Epithelial cell of proximal tubule (primary cell): ENCODE measurements around the gene UMODL1. TPM values are rescaled to one million over a fixed set of nuclear protein-coding genes. Genes with fewer than 3 reads are reported as not detected.

Source experiments
- DNase-seq: peaks from one replicate; pipeline ENCODE4 v3.0.0-alpha.2; 2011; ENCODE audit warnings: low read depth
- H3K4me3 ChIP-seq: 2 replicates; pipeline ENCODE4 v1.5.1; 2011; ENCODE audit warnings: low read depth, mild to moderate bottlenecking, low read length
- CTCF ChIP-seq: conservative IDR thresholded peaks from 2 replicates; pipeline ENCODE4 v1.5.1; 2012; ENCODE audit warnings: low read depth, mild to moderate bottlenecking, low read length
- total RNA-seq: library from RNA; depleted of rRNA; stranded (reverse); fragments of >200 nt; gene quantifications from 2 replicates; pipeline ENCODE4 v1.2.3, GENCODE V29; 2015

The UMODL1 gene
- total RNA-seq, 1 donor from 2014 or later: not detected

DNA sequence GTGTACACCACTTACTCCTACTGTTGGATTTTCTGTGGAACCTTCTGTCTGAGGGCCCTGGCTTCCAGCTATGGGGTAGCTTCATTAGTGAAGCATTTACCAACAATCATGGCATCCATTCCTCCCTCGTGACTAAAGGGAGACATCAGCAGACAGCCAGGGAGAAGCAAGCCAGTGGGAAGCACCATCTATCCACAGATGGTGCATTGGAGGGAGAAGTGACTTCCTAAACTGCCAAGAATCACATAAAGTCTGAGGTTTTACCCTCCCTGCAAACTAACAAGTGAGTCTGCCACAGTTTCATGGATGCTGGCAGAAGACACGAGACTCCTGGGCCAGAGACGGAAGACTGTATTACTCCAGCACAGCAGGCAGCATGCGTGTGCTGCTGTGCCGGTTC, 31.4 kb downstream of the UMODL1 start:
- H3K4me3 ChIP-seq: no peak overlapping the region
- TF ChIP-seq CTCF: no peak

DNA sequence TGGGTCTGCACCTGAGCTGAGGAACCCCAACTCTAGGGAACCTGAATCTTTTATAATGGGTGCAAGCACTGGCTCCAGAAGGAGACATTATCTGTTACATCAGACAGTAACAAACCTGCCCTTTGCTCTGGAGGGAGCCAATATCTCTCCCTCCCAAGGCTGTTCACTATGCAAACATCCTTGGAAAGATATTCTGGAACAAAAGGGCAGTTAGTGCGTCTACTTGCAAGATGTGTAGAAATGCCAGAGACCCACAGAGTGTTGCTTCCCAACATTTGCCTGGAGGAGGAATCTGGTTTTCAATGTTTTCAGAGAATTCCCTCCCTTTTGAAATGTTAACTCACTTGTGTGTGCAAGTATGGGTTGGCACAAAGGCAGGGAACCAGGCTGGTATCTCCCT, 31.9 kb downstream of the UMODL1 start:
- no peak for TF ChIP-seq CTCF
- DNase-seq: no peak
- no peak overlapping the region for H3K4me3 ChIP-seq

More for the DNA sequence above, 31.4 kb downstream of the UMODL1 start:
- no peak for DNase-seq

DNA sequence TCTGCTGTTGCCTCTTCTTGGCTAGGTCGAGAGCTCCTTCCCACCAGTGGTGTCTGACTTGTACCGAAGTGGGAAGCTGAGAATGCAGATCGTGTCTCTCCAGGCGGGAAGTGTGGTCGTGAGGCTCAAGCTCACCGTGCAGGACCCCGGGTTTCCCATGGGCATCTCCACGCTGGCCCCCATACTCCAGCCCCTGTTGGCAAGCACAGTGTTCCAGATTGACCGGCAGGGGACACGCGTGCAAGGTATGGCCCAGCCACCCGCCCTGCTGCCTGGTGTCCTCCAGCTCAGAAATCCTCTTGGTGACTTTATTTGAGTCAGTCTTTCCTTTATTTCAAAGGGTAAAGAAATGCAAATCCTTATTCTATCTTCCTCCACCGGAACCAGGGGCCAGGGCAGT, 32.7 kb downstream of the UMODL1 start:
- no peak for TF ChIP-seq CTCF
- H3K4me3 ChIP-seq: no peak overlapping the region
- no peak for DNase-seq

DNA sequence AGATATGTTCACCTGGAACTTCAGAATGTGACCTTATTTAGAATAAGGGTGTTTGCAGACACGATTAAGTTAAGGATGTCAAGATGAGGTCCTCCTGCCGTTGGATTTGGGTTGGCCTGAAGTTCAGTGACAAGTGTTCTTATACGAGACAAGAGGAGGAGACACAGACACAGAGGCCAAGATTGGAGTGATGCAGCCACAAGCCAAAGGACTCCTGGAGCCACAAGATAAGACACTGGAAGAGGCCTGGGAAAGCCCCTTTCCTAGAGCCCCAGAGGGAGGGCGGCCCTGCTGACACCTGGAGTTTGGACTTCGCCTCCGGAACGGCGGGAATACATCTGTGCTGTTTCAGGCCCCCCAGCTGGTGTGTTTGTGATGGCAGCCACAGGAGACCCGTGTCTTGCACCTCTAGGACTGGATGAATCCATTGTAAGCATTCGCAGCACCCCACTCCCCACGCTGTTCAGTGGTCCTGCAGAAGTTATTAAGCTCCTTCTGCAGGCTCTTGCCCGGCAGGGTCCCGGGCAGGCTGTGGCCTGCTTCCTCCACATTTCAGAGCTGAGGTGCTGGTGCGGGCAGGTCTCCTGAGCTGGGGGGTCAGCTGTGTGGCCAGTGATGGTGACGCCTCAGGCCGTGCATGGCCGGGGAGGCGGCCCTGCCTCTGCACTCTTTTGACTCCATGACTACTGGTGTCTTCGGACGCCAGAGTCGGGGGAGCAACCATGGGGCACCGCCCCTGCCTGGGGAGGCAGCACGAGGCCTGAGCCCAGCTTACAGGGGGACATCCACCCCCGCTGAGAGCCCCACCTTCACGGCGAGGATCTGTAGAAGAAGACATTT, 34.6 kb downstream of the UMODL1 start:
- no peak overlapping the region for H3K4me3 ChIP-seq
- TF ChIP-seq CTCF: no peak
- no peak for DNase-seq

DNA sequence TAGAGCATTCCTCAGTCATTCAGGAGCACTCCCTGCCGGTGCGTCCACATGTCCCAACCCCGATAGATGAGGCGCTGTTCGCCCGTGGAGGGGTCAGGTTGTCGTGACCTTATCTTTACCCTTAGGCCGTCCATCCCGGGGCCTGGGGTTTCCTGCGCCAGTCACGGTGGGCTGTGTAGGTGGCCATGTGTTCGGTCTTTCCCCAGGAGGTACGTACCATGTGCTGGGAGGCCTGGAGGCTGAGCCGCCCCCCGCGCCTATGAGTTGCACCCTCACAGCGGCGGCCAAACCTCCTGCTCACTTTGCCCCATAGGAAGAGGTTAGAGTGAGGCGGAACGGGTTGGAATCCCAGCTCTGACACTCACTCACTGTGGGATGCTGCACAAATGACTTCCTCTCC, 35.3 kb downstream of the UMODL1 start:
- TF ChIP-seq CTCF: no peak
- DNase-seq: no peak
- H3K4me3 ChIP-seq: no peak overlapping the region

DNA sequence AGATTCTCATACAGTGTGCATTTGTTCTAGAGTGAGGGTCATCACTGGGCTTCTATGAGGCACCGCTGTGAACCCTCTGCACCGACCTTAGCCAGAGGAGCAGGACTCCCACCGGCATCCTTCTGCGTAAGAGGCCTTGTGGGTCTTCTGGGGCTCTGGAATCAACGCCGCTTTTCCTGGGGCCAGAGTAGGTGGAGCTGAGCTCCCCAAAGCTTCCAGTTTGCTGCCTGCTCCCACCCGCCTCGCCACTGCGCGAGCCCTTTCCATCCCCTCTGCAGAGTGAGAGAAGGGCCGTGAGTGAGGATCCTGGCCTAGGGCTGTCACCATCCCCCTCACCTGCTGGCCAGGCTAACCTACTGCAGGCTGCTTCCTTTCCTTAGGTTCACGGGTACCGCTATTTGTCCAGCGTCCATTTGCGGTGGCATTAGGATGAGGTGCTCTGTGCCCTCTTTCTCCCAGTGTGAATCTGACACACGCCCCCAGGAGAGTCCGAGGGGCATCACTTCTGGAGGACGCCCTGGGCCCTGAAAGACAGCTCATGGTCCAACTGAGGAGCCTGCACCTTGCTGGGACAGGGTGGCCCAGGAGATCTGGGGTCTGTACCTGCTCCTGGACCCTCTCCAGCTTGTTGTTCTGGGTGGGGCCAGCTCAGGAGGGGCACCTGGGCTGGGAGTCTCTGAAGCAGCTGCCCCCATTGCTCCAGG, 36.2 kb downstream of the UMODL1 start:
- H3K4me3 ChIP-seq: no peak overlapping the region
- no peak for DNase-seq
- TF ChIP-seq CTCF: no peak
